OCI-LY7 (cell line): ENCODE results near the gene GLB1L. TPM values are rescaled to one million over a fixed set of nuclear protein-coding genes. Genes with fewer than 3 reads are reported as not detected.

Experiments used
- BruUV-seq: library from RNA; stranded (reverse); fragments of 400-500 nt; replicated peaks from 2 replicates; lab custom pipeline; 2021; lab: Mats Ljungman, UMichigan
- CTCF ChIA-PET: fragments of 300-600 bp; sonication (Branson Sonifier 250); formaldehyde crosslinking; loops from one replicate; lab custom pipeline; 2022; ENCODE audit warnings: antibody characterized with exemption; ENCODE audit not compliant: unreplicated experiment; lab: Charles Lee
- POLR2A ChIA-PET: fragments of 300-600 bp; sonication (Branson Sonifier 250); formaldehyde crosslinking; loops from one replicate; lab custom pipeline; 2022; ENCODE audit warnings: antibody characterized with exemption; lab: Charles Lee
- DNase-seq: peaks from one replicate; pipeline ENCODE4 v3.0.0-alpha.2; 2015; ENCODE audit warnings: low spot score
- H2AFZ ChIP-seq: fragments of 200-600 bp; sonication (generic), shearing (Covaris generic); 2 replicates; pipeline ENCODE4 v1.6.1; 2014; ENCODE audit warnings: mild to moderate bottlenecking, antibody characterized with exemption, low read length, moderate library complexity
- H3K27ac ChIP-seq: fragments of 200-600 bp; sonication (generic); 2 replicates; pipeline ENCODE4 v1.5.1; 2014; ENCODE audit warnings: mixed run types, low read depth, mild to moderate bottlenecking, moderate library complexity, low read length, inconsistent platforms; ENCODE audit not compliant: poor library complexity, severe bottlenecking
- H3K36me3 ChIP-seq: fragments of 200-600 bp; sonication (generic); 2 replicates; pipeline ENCODE4 v1.6.1; 2014; ENCODE audit warnings: mild to moderate bottlenecking, antibody characterized with exemption, low read length, moderate library complexity, mixed read lengths; ENCODE audit not compliant: insufficient read depth
- H3K4me1 ChIP-seq: fragments of 200-600 bp; sonication (generic); 2 replicates; pipeline ENCODE4 v1.5.1; 2014; ENCODE audit warnings: mild to moderate bottlenecking, low read length; ENCODE audit not compliant: insufficient read depth, poor library complexity, severe bottlenecking
- H3K4me2 ChIP-seq: fragments of 200-600 bp; sonication (generic); 2 replicates; pipeline ENCODE4 v1.6.1; 2014; ENCODE audit warnings: mild to moderate bottlenecking, low read length
- H3K4me3 ChIP-seq: fragments of 200-600 bp; sonication (generic); 2 replicates; pipeline ENCODE4 v1.5.1; 2014; ENCODE audit warnings: mild to moderate bottlenecking, low read depth, low read length; ENCODE audit not compliant: poor library complexity, severe bottlenecking
- H3K79me2 ChIP-seq: fragments of 200-600 bp; sonication (generic); 2 replicates; pipeline ENCODE4 v1.6.1; 2016; ENCODE audit warnings: low read depth, mild to moderate bottlenecking, low read length, moderate library complexity, mixed read lengths; ENCODE audit not compliant: insufficient read depth
- H3K9me2 ChIP-seq: fragments of 200-600 bp; sonication (generic); 2 replicates; pipeline ENCODE4 v1.6.1; 2016; ENCODE audit warnings: mild to moderate bottlenecking, low read length, mixed read lengths; ENCODE audit not compliant: insufficient read depth
- H3K9me3 ChIP-seq: fragments of 200-600 bp; sonication (generic); 2 replicates; pipeline ENCODE4 v1.6.1; 2014; ENCODE audit warnings: mild to moderate bottlenecking, mixed run types, low read length, mixed read lengths
- H4K20me1 ChIP-seq: fragments of 200-600 bp; sonication (generic); 2 replicates; pipeline ENCODE4 v1.6.1; 2014; ENCODE audit warnings: mild to moderate bottlenecking, antibody characterized with exemption, low read length, moderate library complexity, mixed read lengths; ENCODE audit not compliant: insufficient read depth
- CTCF ChIP-seq: fragments of 200-600 bp; sonication (generic); conservative IDR thresholded peaks from 2 replicates; pipeline ENCODE4 v1.5.1; 2014; ENCODE audit warnings: mild to moderate bottlenecking, antibody characterized with exemption, low read length, moderate library complexity, mixed read lengths
- EZH2phosphoT487 ChIP-seq: fragments of 200-600 bp; sonication (generic); IDR thresholded peaks from 2 replicates; pipeline ENCODE4 v1.6.1; 2018; ENCODE audit warnings: low read depth, borderline replicate concordance, mild to moderate bottlenecking, mixed run types, antibody characterized with exemption, low read length, moderate library complexity, mixed read lengths
- intact Hi-C: fragments of 100-400 bp; cut with micrococcal nuclease; formaldehyde crosslinking; loops from one replicate; pipeline ENCODE4 v1.10.0; 2022; ENCODE audit not compliant: unreplicated experiment
- total RNA-seq, 2 experiments: library from RNA; depleted of rRNA in 1 of 2; stranded (reverse); fragments of >200 nt in 1 of 2; shearing (Covaris generic) in 1 of 2; gene quantifications; 2 replicates each; pipeline ENCODE4 v1.2.3, GENCODE V29; 2014 to 2022

Gene GLB1L
- total RNA-seq, 2 experiments from 2014 or later, result 6.9 to 8.6 TPM

DNA sequence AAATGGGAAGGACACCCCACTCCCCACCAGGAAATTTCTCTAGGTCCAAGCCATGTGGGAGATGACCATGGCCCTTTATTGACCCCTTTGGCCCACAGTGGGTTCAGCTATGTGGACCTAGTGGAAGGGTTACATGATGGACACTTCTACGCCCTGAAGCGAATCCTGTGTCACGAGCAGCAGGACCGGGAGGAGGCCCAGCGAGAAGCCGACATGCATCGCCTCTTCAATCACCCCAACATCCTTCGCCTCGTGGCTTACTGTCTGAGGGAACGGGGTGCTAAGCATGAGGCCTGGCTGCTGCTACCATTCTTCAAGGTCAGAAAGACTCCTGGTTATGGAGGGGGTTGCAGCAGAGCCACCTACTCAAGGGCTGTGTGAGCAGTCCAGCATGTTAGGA is 1.3 kb upstream of the GLB1L start:
- BruUV-seq, result no TSS peak
- no peak for TF ChIP-seq EZH2phosphoT487
- no peak for TF ChIP-seq CTCF
- Histone ChIP-seq H4K20me1 (no peaks in the 10 kb centered on the region), H3K9me2 (no peaks in the 10 kb centered on the region), H3K4me2 (peak overlapping the region; percentile 93), H3K36me3 (peaks cover 45% of the 10 kb centered on the region), H3K79me2 (peaks cover 38% of the 10 kb centered on the region; the same call in 1 of the 2 replicates), H3K4me1 (peaks cover 66% of the 10 kb centered on the region), H2AFZ (no peak overlapping the region), H3K9me3 (no peaks in the 10 kb centered on the region), H3K27ac (peak overlapping the region; percentile 96), H3K4me3 (peak overlapping the region; percentile 84)
- intact Hi-C loops, result no loop called here
- ChIA-PET POLR2A (interaction anchor here (0.7 to 2.7 kb wide), 7 partner anchors 8 to 48 kb away, joined by 3 to 28 read pairs (median 6); partner anchors contain the start of genes ANKZF1, ATG9A and ZFAND2B), CTCF (no interaction called here)
- DNase-seq, result no peak

GRCh38 chr2:219245899-219246230 is 621 bp upstream of the GLB1L start:
- BruUV-seq, result no TSS peak
- Histone ChIP-seq H2AFZ (no peak overlapping the region), H3K27ac (peak overlapping the region; percentile 96), H3K4me3 (peak overlapping the region; percentile 84), H4K20me1 (no peaks in the 10 kb centered on the region), H3K9me3 (no peaks in the 10 kb centered on the region), H3K4me2 (peak overlapping the region; percentile 93), H3K36me3 (peaks cover 38% of the 10 kb centered on the region), H3K79me2 (peaks cover 31% of the 10 kb centered on the region; the same call in 1 of the 2 replicates), H3K9me2 (no peaks in the 10 kb centered on the region), H3K4me1 (peaks cover 59% of the 10 kb centered on the region)
- TF ChIP-seq EZH2phosphoT487 (no peak), CTCF (no peak)
- no peak for DNase-seq
- CTCF ChIA-PET, result interaction anchor here (0.5 to 1.0 kb wide), 2 partner anchors 71 to 243 kb away, joined by 3 to 10 read pairs; no protein-coding TSS in a partner anchor
- POLR2A ChIA-PET, result interaction anchor here (0.5 to 2.7 kb wide), 11 partner anchors 8 to 142 kb away, joined by 3 to 28 read pairs (median 4); partner anchors contain the start of genes ANKZF1, ATG9A, DNAJB2 and DNPEP
- intact Hi-C loops, result loop anchor here (1.0 kb wide), 1 partner anchor 39 kb away; no protein-coding TSS in a partner anchor

DNA sequence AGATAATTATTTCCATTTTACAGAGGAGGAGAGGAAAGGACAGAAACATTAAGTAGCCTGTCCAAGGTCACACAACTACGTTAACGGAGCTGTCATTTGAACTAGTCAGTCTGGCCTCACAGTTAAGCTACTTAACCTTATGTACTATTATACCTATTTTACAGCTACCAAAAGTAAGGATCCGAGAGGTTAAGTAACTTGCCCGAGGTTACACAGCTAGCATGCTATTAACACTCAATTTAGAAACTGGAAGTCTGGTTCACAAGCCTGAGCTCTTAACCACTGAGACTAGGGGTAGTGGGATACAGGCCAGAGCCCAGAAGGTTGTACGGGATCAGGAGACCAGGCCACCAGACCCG is 476 bp downstream of the GLB1L start:
- Histone ChIP-seq H3K4me3 (peak overlapping the region; percentile 84), H3K9me3 (no peaks in the 10 kb centered on the region), H3K4me1 (peaks cover 48% of the 10 kb centered on the region), H3K36me3 (peaks cover 27% of the 10 kb centered on the region), H3K79me2 (peaks cover 31% of the 10 kb centered on the region; the same call in 1 of the 2 replicates), H4K20me1 (no peaks in the 10 kb centered on the region), H2AFZ (peak overlapping the region; percentile 75; the same call in 1 of the 2 replicates), H3K27ac (peak overlapping the region; percentile 96), H3K9me2 (no peaks in the 10 kb centered on the region), H3K4me2 (peak overlapping the region; percentile 93)
- no peak for TF ChIP-seq EZH2phosphoT487
- TF ChIP-seq CTCF, result no peak
- intact Hi-C loops, result loop anchor here (1.0 kb wide), 1 partner anchor 37 kb away; no protein-coding TSS in a partner anchor
- BruUV-seq, result no TSS peak
- POLR2A ChIA-PET, result interaction anchor here (1.0 to 2.7 kb wide), 8 partner anchors 8 to 68 kb away, joined by 4 to 28 read pairs (median 8); partner anchors contain the start of genes ANKZF1, ATG9A, CNPPD1 and DNAJB2
- CTCF ChIA-PET, result interaction anchor here (0.9 kb wide), 1 partner anchor 50 kb away, joined by 3 read pairs; no protein-coding TSS in a partner anchor
- DNase-seq, result no peak
